CD4-positive, alpha-beta T cell (primary cell): ENCODE results near the gene CDK18. TPM values are rescaled to one million over a fixed set of nuclear protein-coding genes. Genes with fewer than 3 reads are reported as not detected.

Source experiments
- ATAC-seq: fragments of 200-7000 bp; cut with Tn5 transposase; one replicate; pipeline ENCODE4 v1.10.0; 2022; ENCODE audit warnings: mild to moderate bottlenecking; ENCODE audit not compliant: poor library complexity
- CTCF ChIA-PET: fragments of 350-600 bp; sonication (Branson Sonifier 250); formaldehyde crosslinking; loops from one replicate; lab custom pipeline; 2021; ENCODE audit warnings: antibody characterized with exemption, inconsistent platforms; lab: Charles Lee
- POLR2A ChIA-PET: fragments of 350-600 bp; sonication (Branson Sonifier 250); formaldehyde crosslinking; loops from one replicate; lab custom pipeline; 2021; ENCODE audit warnings: antibody characterized with exemption, inconsistent platforms; lab: Charles Lee
- DNase-seq, 14 experiments: peaks; one replicate each; pipeline ENCODE4 v3.0.0-alpha.2; 2013 to 2020; ENCODE audit warnings: mixed read lengths in 2 of 14
- H3K27ac ChIP-seq, 2 donors: one replicate each; pipeline versions ENCODE4 v1.5.1 to v1.7.0; 2013; ENCODE audit warnings: low read length in 2 of 2, low read depth in 1 of 2, mild to moderate bottlenecking in 1 of 2
- H3K27me3 ChIP-seq, 2 experiments: 1 replicate in 1 of 2; 2 replicates in 1 of 2; pipeline versions ENCODE4 v1.6.1 to v1.7.0; 2013; ENCODE audit warnings: low read length in 2 of 2, control low read depth in 1 of 2, mild to moderate bottlenecking in 1 of 2, moderate library complexity in 1 of 2; ENCODE audit not compliant: insufficient read depth in 2 of 2, control insufficient read depth in 1 of 2
- H3K36me3 ChIP-seq: one replicate; pipeline ENCODE4 v1.6.1; 2013; ENCODE audit warnings: low read length, control low read depth; ENCODE audit not compliant: insufficient read depth
- H3K4me1 ChIP-seq: one replicate; pipeline ENCODE4 v1.6.1; 2013; ENCODE audit warnings: low read length, control low read depth; ENCODE audit not compliant: insufficient read depth
- H3K4me3 ChIP-seq: one replicate; pipeline ENCODE4 v1.5.1; 2013; ENCODE audit warnings: mild to moderate bottlenecking, low read length, moderate library complexity
- H3K9me3 ChIP-seq, 2 experiments: 1 replicate in 1 of 2; 2 replicates in 1 of 2; pipeline versions ENCODE4 v1.6.1 to v1.7.0; 2013; ENCODE audit warnings: low read length in 2 of 2, mild to moderate bottlenecking in 2 of 2, control low read depth in 1 of 2, moderate library complexity in 1 of 2; ENCODE audit not compliant: control insufficient read depth in 1 of 2, insufficient read depth in 1 of 2
- H3K27ac Mint-ChIP-seq: one replicate; pipeline ENCODE4 v1.8.0; 2020; ENCODE audit warnings: mixed read lengths
- H3K27me3 Mint-ChIP-seq: one replicate; pipeline ENCODE4 v1.8.0; 2021; ENCODE audit warnings: mixed read lengths
- H3K36me3 Mint-ChIP-seq: one replicate; pipeline ENCODE4 v1.8.0; 2021; ENCODE audit warnings: low read depth, mixed read lengths
- H3K4me1 Mint-ChIP-seq: one replicate; pipeline ENCODE4 v1.8.0; 2021; ENCODE audit warnings: low read depth, mixed read lengths
- H3K4me3 Mint-ChIP-seq: one replicate; pipeline ENCODE4 v1.8.0; 2020; ENCODE audit warnings: mild to moderate bottlenecking, mixed read lengths
- H3K9me3 Mint-ChIP-seq: one replicate; pipeline ENCODE4 v1.8.0; 2020; ENCODE audit warnings: mixed read lengths
- CTCF ChIP-seq: fragments of 200-600 bp; IDR thresholded peaks from one replicate; pipeline ENCODE4 v1.8.0; 2022; ENCODE audit warnings: antibody characterized with exemption, mild to moderate bottlenecking
- intact Hi-C, 2 experiments: fragments of 100-400 bp; cut with DNase I in 1 of 2; cut with micrococcal nuclease in 1 of 2; formaldehyde crosslinking; loops; one replicate each; pipeline versions ENCODE4 v1.15.1 to v1.9.0; 2023 to 2025; cut with DNase I, micrococcal nuclease
- total RNA-seq, 174 experiments: library from RNA in 2 of 174; stranded (reverse) in 2 of 174; gene quantifications; one replicate each; pipeline ENCODE4 v1.2.3 and lab custom pipeline; 2021 to 2026

CDK18 gene
- total RNA-seq, 2 experiments from 2014 or later = 1.6 to 2.7 TPM

GRCh38 chr1:205514211-205515142, 10.0 kb downstream of the CDK18 start:
- no peak for ATAC-seq
- Mint-ChIP-seq H3K36me3 (no peaks in the 10 kb centered on the region), H3K27ac (no peak overlapping the region), H3K4me3 (no peak overlapping the region), H3K4me1 (no peaks in the 10 kb centered on the region), H3K9me3 (no peaks in the 10 kb centered on the region), H3K27me3 (no peaks in the 10 kb centered on the region)
- Histone ChIP-seq H3K4me3 (no peak overlapping the region), H3K4me1 (no peaks in the 10 kb centered on the region), H3K36me3 (no peaks in the 10 kb centered on the region), H3K27ac (no peak overlapping the region), H3K27me3 (peaks cover 0 to 2% of the 10 kb centered on the region in 2 experiments), H3K9me3 (no peaks in the 10 kb centered on the region)
- intact Hi-C loops = no loop called here
- POLR2A ChIA-PET = no interaction called here
- no peak for DNase-seq
- CTCF ChIA-PET = no interaction called here
- TF ChIP-seq CTCF = no peak

- H3K9me3 Mint-ChIP-seq = no peaks in the 10 kb centered on the region
- no peak for DNase-seq
- no peak for TF ChIP-seq CTCF
These were observed 11.3 kb downstream of the CDK18 start for GRCh38 chr1:205515781-205516253.

GRCh38 chr1:205516362-205516761, 11.9 kb downstream of the CDK18 start:
- H3K27me3 Mint-ChIP-seq = no peaks in the 10 kb centered on the region
- intact Hi-C loops = no loop called here
- no peaks in the 10 kb centered on the region for H3K9me3 Mint-ChIP-seq
- H3K4me1 ChIP-seq = no peaks in the 10 kb centered on the region
- DNase-seq (no peak), ATAC-seq (no peak)
- H3K27ac Mint-ChIP-seq = no peak overlapping the region
- no peaks in the 10 kb centered on the region for H3K4me1 Mint-ChIP-seq
- no peaks in the 10 kb centered on the region for H3K36me3 Mint-ChIP-seq
- H3K9me3 ChIP-seq = no peaks in the 10 kb centered on the region
- H3K27me3 ChIP-seq = peaks cover 0 to 4% of the 10 kb centered on the region in 2 experiments
- no peak for TF ChIP-seq CTCF
- H3K4me3 ChIP-seq = no peak overlapping the region
- ChIA-PET CTCF (no interaction called here), POLR2A (no interaction called here)
- no peak overlapping the region for H3K27ac ChIP-seq
- H3K4me3 Mint-ChIP-seq = no peak overlapping the region
- no peaks in the 10 kb centered on the region for H3K36me3 ChIP-seq

More at GRCh38 chr1:205515781-205516253, 11.3 kb downstream of the CDK18 start:
- Histone ChIP-seq H3K36me3 (no peaks in the 10 kb centered on the region), H3K4me3 (no peak overlapping the region), H3K9me3 (no peaks in the 10 kb centered on the region), H3K27ac (no peak overlapping the region), H3K4me1 (no peaks in the 10 kb centered on the region), H3K27me3 (peaks cover 0 to 4% of the 10 kb centered on the region in 2 experiments)
- no peak for ATAC-seq
- Mint-ChIP-seq H3K27me3 (no peaks in the 10 kb centered on the region), H3K4me1 (no peaks in the 10 kb centered on the region), H3K36me3 (no peaks in the 10 kb centered on the region), H3K27ac (no peak overlapping the region), H3K4me3 (no peak overlapping the region)
- intact Hi-C loops = no loop called here
- ChIA-PET POLR2A (no interaction called here), CTCF (no interaction called here)
